Measurements from ENCODE around the gene HPD. TPM values are rescaled to one million over a fixed set of nuclear protein-coding genes. Genes with fewer than 3 reads are reported as not detected.
"Not testable (repeated sequence)": the region's sequence is repeated elsewhere in the genome, so short reads cannot be mapped to it uniquely, and the experiment has no call there.

The HPD gene
- total and polyA plus RNA-seq, 9 donors: 1.2 to 7.2 (median 4.0) TPM

DNA sequence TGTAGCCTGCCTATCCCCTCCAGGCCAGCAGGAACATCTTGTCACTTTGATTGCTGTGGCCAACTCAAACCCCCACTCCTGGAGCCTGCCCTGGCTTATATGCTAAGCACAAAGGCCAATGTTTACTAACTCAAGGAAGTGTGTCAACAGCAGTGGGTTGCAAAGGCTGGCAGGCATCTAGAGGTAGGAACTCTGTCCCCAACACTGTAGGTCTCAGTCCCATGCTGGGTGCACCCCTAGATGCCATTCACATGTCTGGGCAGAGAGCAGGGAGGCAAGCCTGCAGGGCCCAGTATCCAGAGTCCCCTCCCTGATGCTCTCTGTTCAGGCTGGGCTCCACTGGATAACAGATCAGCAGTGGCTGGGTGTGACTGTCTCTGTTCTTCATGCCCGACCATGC is 1.6 kb upstream of the HPD start:
- Histone ChIP-seq H3K4me3 (no peak overlapping the region), H3K9me3 (no peaks in the 10 kb centered on the region), H3K4me1 (ENCODE audit: insufficient read depth) (peaks cover 12% of the 10 kb centered on the region), H3K27ac (peak overlapping the region in 1 of 2 donors; percentile 69), H3K27me3 (no peaks in the 10 kb centered on the region), H3K36me3 (no peaks in the 10 kb centered on the region)
- DNase-seq: no peak
- TF ChIP-seq POLR2A (IDR thresholded peaks at IDR 0.05) (no peak), EP300 (IDR thresholded peaks at IDR 0.05) (no peak)
- TF ChIP-seq, protein P1, sequence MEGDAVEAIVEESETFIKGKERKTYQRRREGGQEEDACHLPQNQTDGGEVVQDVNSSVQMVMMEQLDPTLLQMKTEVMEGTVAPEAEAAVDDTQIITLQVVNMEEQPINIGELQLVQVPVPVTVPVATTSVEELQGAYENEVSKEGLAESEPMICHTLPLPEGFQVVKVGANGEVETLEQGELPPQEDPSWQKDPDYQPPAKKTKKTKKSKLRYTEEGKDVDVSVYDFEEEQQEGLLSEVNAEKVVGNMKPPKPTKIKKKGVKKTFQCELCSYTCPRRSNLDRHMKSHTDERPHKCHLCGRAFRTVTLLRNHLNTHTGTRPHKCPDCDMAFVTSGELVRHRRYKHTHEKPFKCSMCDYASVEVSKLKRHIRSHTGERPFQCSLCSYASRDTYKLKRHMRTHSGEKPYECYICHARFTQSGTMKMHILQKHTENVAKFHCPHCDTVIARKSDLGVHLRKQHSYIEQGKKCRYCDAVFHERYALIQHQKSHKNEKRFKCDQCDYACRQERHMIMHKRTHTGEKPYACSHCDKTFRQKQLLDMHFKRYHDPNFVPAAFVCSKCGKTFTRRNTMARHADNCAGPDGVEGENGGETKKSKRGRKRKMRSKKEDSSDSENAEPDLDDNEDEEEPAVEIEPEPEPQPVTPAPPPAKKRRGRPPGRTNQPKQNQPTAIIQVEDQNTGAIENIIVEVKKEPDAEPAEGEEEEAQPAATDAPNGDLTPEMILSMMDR (IDR thresholded peaks at IDR 0.05): no peak
- intact Hi-C loops (cut with DNase I): no loop called here
- 90 to 100% (median 100%) methylated on average over 1 of the region's 1 CpG for WGBS, 3 donors

- Histone ChIP-seq H3K36me3 (no peaks in the 10 kb centered on the region), H3K27me3 (no peaks in the 10 kb centered on the region), H3K4me1 (ENCODE audit: insufficient read depth) (peaks cover 12% of the 10 kb centered on the region), H3K27ac (peak overlapping the region; percentile 69 to 92), H3K4me3 (no peak overlapping the region), H3K9me3 (no peaks in the 10 kb centered on the region)
- WGBS, 3 donors: 92 to 93% (median 92%) methylated on average over 10 of the region's 10 CpGs
- no peak for DNase-seq
- intact Hi-C loops (cut with DNase I): no loop called here
- TF ChIP-seq, protein P1 (IDR thresholded peaks at IDR 0.05): no peak
- TF ChIP-seq EP300 (IDR thresholded peaks at IDR 0.05) (no peak), POLR2A (IDR thresholded peaks at IDR 0.05) (no peak)
These were observed 369 bp downstream of the HPD start for GRCh38 chr12:121858318-121858661.

- TF ChIP-seq POLR2A (IDR thresholded peaks at IDR 0.05): no peak
- TF ChIP-seq, protein P1 (IDR thresholded peaks at IDR 0.05): no peak
- no peak for TF ChIP-seq EP300 (IDR thresholded peaks at IDR 0.05)
These were observed 1.1 kb downstream of the HPD start for GRCh38 chr12:121857322-121858246.

GRCh38 chr12:121852392-121852791 is 6.3 kb downstream of the HPD start:
- H3K27me3 ChIP-seq; H3K4me3 ChIP-seq; H3K9me3 ChIP-seq; H3K27ac ChIP-seq; DNase-seq; intact Hi-C loops (cut with DNase I); H3K36me3 ChIP-seq; H3K4me1 ChIP-seq (ENCODE audit: insufficient read depth): not testable (repeated sequence)
- WGBS, 3 donors: 55 to 75% (median 71%) methylated on average over 3 of the region's 3 CpGs

More at GRCh38 chr12:121857322-121858246, 1.1 kb downstream of the HPD start:
- no peak overlapping the region for H3K4me3 ChIP-seq
- 81 to 86% (median 86%) methylated on average over 11 of the region's 11 CpGs for WGBS, 3 donors
- intact Hi-C loops (cut with DNase I): no loop called here
- peak overlapping the region in 1 of 2 donors; percentile 92 for H3K27ac ChIP-seq
- DNase-seq: no peak
- no peaks in the 10 kb centered on the region for H3K36me3 ChIP-seq
- no peaks in the 10 kb centered on the region for H3K9me3 ChIP-seq
- peaks cover 12% of the 10 kb centered on the region for H3K4me1 ChIP-seq (ENCODE audit: insufficient read depth)
- H3K27me3 ChIP-seq: no peaks in the 10 kb centered on the region

DNA sequence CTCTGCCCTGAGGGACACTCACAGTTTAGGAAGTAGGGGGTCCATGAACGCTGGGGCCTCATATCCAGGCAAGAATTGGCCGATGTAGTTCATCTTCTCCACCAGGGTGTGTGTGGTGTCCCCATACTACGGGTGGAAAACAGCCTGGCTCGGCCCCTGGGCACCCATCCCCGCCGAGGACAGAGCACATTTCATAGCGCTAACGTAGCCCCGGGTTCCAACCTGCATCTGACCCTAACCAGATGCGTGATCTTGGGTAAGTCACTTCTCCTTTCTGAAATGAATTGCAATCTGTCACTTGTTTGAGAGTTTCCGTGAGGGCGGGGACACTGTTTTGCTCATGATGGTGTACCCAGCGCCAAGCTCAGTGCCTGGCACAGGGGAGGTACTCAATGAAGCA is 9.0 kb downstream of the HPD start:
- Histone ChIP-seq H3K27ac (no peak overlapping the region), H3K27me3 (no peaks in the 10 kb centered on the region), H3K4me1 (ENCODE audit: insufficient read depth) (no peaks in the 10 kb centered on the region), H3K36me3 (no peaks in the 10 kb centered on the region), H3K4me3 (no peak overlapping the region), H3K9me3 (no peaks in the 10 kb centered on the region)
- 80 to 83% (median 81%) methylated on average over 13 of the region's 13 CpGs for whole genome bisulfite sequencing, 3 donors
- no peak for DNase-seq
- TF ChIP-seq, protein P1 (IDR thresholded peaks at IDR 0.05): no peak
- no peak for TF ChIP-seq EP300 (IDR thresholded peaks at IDR 0.05)
- no peak for TF ChIP-seq POLR2A (IDR thresholded peaks at IDR 0.05)
- intact Hi-C loops (cut with DNase I): no loop called here
